Pons (tissue), 1 donor: ENCODE results near the gene MTG1.
"Not testable (repeated sequence)": the region's sequence is repeated elsewhere in the genome, so short reads cannot be mapped to it uniquely, and the experiment has no call there.

ENCODE experiments used
- DNase-seq: peaks from one replicate; pipeline ENCODE4 v3.0.0-alpha.2; 2016; ENCODE audit warnings: low spot score

The MTG1 gene

DNA sequence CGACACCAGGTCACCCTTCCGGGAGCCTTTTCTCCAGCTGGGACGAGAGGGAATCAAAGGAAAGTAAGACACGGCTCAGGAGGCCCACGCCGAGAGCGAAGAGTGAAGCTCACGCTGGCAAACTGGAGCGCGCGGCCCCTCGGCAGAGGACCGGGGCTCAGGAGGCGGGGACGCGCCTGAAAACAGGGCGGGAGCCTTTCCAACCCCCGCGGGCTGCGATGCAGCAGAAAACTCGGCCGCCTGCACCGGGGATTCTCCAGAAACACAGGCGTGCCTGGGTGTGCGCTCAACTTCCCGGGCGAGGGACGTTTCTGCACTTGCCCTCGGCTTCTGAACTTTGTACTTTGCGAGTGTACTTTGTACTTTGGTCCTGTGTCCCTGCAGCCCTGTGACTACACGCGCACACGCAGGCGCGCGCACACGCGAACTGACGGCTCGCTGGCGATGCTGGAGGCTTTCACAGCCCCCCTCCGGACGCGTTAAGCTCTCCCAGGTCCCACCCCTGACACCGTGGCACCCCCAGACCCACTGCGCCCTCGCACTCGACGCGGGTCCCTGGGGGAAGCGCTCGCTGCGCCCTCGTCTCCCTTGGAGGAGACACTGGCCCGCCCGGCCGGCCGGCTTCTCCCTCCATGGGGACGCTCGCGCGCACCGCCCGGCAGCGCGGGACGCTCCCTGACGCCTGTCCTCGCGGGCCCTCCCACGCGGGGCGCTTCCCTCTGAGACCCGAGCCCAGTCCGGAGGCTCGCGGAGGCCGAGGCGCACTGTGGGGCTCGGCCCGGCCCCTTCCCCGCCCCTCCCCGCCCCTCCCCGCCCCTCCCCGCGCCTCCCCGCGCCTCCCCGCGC is 15.5 kb upstream of the MTG1 start:
- peak; percentile 61 for DNase-seq

DNA sequence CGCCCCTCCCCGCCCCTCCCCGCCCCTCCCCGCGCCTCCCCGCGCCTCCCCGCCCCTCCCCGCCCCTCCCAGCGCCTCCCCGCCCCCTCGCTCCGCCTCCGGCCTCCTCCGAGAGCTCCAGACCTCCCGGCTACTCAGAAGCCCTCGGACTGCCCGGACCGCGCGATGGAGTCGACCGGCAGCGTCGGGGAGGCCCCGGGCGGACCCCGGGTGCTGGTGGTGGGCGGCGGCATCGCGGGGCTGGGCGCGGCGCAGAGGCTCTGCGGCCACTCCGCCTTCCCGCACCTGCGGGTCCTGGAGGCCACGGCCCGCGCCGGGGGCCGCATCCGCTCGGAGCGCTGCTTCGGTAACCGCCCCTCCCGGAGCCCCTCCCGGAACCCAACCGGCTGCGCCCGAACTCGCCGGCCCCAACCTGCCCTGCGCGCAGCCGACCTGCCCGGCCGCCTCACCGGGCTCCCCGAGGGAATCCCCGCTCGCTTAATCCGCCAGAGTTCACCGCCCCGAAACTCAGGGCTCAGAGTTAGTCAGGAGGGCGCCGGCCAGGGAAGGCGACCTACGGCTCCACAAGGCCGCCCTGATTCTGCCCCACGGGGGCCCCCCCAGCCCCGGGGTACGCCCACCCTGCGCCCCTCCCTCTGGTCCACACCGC is 14.7 kb upstream of the MTG1 start, which contains the start of gene PAOX:
Gene PAOX (plus strand): TSS at position 111 of the 649 bp plus-strand sequence. CDS start 55 bp downstream, at position 166.
- no peak for DNase-seq

DNA sequence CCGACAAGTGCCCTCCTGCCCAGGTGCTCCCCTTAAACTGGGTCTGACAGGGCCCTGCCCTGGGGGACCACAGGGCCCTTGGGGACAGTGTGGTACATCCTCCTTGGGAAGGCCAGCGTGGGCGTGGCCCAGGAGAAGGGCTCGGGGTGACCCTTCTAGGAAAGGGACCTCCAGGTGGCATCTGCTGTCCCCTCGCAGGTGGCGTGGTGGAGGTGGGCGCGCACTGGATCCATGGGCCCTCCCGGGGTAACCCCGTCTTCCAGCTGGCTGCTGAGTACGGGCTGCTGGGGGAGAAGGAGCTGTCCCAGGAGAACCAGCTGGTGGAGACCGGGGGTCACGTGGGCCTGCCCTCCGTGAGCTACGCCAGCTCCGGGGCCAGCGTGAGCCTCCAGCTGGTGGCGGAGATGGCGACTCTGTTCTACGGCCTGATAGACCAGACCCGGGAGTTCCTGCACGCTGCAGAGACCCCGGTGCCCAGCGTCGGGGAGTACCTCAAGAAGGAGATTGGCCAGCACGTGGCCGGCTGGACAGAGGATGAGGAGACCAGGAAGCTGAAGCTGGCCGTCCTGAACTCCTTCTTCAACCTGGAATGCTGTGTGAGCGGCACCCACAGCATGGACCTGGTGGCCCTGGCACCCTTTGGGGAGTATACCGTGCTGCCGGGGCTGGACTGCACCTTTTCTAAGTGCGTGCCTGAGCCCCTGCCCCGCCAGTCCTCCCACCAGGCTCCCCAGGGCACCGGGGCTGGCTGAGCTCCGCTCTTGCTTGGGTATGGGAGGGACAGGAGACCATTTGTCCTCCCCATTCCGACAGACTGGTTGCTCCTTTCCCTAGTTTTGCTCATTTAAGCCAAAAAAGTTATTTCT is 13.9 kb upstream of the MTG1 start:
- DNase-seq = no peak

DNA sequence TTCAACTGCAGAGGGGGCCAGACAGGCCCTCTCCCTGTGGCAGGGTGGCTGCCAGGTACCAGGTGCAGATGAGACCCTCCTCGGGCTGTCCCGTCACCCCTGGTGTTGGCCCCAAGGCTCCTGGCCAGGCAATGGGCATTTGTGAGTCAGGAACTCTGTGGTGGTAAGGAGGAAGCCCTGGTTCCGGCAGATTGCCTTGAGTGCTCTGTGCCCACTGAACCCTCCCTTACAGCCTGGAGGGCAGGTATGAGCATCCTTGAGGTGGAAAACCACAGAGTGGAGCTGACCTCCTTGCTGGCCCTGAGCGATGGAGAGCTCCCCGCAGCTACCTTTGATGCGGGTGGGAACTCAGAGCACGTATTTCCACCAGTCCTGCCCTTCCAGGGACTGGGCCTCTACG is 12.9 kb upstream of the MTG1 start:
- DNase-seq = no peak

DNA sequence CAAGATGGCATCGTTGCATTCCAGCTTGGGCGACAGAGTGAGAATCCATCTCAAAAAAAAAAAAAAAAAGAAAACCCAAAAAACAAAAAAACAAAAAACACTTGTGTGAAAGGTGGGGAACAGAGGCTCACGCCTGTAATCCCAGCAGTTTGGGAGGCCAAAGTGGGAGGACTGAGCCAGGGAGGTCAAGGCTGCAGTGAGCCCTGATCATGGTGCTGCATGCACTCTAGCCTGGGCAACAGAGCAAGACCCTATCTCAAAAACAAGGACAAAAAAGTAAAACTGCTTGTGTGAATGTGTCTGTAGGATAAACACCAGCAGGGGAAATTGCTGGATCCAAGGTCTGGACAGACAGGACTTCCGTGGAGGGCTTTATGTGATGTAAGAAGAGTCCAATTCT is 10.4 kb upstream of the MTG1 start:
- DNase-seq = no peak

- no peak for DNase-seq
These were observed 9.9 kb upstream of the MTG1 start for GRCh38 chr10:133384071-133384470.

DNA sequence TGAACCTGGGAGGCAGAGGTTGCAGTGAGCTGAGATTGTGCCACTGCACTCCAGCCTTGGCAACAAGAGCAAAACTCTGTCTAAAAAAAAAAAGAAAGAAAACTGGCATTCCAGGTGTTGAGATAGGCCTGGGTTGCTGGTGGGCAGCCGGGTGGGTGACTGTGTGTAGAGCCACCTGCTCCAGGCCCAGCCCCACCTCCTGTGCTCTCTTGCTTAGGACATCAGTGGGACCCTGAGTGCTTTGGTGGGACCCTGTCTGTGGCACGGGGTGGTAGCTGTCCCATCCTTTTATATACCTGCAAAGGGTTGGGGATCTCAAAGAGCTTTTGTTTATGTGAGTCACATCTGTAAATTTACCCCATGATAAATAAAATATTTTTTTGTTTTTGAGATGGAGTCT is 8.7 kb upstream of the MTG1 start:
- DNase-seq = no peak

GRCh38 chr10:133386951-133387350 is 7.0 kb upstream of the MTG1 start:
- DNase-seq = not testable (repeated sequence)

GRCh38 chr10:133388236-133388972 is 5.6 kb upstream of the MTG1 start:
- DNase-seq = no peak

- DNase-seq = no peak
These were observed 4.8 kb upstream of the MTG1 start for GRCh38 chr10:133388973-133389818.

DNA sequence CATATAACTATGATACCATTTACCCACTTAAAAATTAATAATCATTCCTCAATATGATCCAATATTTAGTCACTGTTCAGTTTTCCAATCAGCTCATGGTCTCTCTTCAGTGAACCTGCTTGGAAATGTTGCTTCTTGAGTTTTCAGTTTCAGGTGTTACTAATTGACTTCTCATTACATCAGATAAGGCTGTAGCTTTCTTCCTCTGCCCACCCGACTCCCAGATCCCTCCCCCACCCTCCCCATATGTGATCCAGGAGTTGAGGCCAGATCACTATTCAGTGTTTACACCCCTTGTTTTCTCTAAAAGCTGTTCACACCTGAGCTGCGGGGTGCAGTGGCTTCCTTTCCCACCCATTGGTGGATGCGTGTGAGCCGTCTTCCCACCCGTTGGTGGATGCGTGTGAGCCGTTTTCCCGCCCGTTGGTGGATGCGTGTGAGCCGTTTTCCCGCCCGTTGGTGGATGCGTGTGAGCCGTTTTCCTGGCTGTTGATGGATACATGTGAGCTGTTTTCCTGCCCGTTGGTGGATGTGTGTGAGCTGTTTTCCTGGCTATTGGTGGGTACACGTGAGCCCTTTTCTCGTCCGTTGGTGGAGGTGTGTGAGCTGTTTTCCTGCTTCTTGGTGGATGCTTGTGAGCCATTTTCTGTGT is 3.2 kb upstream of the MTG1 start:
- DNase-seq = no peak

DNA sequence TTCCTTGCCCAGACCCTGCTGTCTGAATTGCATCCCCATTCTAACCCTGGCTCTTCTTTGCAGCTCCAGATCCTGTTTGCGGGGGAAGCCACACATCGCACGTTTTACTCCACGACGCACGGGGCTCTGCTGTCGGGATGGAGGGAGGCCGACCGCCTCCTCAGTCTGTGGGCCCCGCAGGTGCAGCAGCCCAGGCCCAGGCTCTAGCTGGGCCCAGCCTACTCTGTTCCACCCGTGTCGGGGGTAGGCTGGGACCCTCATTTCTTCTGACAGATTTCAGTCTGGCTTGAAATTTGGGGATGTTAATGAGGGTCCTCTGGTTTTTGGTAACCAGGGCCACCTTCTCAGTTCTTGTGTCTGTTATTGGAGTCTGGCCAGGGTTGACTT is 2.7 kb upstream of the MTG1 start:
- DNase-seq = no peak

DNA sequence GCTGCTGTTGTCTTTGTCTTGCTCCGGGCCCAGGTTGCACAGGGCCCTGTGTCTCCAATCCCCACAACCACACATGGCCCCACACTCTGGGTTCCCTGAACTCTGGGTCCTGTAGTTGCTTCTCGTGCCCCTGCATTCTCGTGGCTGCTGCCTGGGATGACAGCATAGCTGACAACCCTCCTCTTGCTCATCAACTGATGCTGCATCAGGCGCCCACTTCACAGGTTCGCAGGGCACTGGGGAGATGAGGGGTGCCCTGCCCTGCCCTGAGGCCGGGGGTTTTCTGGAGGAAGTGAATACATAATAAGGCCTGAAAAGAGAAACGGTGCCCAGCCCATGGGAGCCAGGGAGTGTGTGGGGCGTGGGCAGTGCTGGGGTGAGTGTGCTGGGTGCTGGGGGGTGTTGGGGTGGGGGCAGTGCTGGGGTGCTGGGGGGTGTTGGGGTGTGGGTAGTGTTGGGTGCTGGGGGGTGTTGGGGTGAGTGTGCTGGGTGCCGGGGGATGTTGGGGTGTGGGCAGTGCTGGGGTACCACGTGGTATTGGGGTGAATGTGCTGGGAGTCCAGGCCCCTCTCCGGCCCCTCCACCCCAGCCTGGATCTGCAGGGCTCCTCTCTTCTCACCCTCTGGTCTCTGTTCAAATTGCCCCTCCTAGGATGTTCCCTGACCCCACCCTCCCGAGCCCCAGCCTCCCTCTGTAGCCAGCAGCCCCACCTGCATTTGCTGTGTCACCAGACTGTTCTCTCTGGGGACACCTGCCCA is 2.0 kb upstream of the MTG1 start:
- DNase-seq = no peak

- no peak for DNase-seq
These were observed 425 bp upstream of the MTG1 start for GRCh38 chr10:133393401-133394063.

DNA sequence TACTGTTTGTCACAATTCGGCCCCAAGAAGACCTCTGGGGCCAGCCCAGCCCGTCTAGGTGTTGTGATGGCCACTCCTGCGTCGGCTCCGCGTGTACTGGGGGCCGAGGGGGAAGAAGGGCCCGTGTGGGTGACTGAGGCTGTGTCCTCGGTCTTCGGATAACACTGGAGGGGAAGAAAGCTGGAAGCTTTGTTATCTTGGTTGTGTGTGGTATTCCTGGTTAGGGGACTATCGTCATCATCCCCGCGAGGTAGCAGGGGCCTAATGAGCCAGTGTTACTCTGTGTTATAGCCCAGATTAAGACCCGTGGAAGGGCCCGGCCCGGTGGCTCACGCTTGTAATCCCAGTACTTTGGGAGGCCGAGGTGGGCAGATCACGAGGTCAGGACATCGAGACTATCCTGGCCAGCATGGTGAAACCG is 854 bp downstream of the MTG1 start:
- no peak for DNase-seq

- DNase-seq = no peak
These were observed 2.2 kb downstream of the MTG1 start for GRCh38 chr10:133396035-133396624.

GRCh38 chr10:133397938-133398337 is 4.0 kb downstream of the MTG1 start:
- DNase-seq = no peak

DNA sequence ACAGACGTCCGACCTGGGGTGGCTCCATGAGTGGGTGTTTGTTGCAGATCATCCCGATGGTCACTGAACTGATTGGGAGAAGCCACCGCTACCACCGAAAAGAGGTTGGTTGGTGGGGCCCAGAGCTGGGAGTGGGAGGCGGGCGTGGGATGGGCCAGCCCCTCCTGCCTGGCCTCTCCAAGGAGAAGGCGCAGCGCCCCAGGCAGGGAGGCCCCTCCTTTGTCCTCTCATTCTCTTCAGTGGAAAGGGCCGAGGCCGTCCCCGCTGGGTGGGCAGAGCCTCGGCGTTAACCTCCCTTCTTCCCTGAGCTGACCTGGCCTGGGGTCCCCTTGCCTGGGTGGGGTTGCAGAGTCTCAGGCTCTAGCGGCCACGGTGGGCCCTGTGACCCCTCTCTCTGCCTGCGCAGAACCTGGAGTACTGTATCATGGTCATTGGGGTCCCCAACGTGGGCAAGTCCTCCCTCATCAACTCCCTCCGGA is 5.2 kb downstream of the MTG1 start:
- no peak for DNase-seq
